Endothelial cell (in vitro differentiated cells): Measurements from ENCODE around the gene PFDN4. TPM values are rescaled to one million over a fixed set of nuclear protein-coding genes. Genes with fewer than 3 reads are reported as not detected.

ENCODE experiments used
- DNase-seq: peaks from one replicate; pipeline ENCODE4 v3.0.0; 2021; ENCODE audit warnings: low spot score
- H3K27ac Mint-ChIP-seq: one replicate; pipeline ENCODE4 v1.8.0; 2021; ENCODE audit warnings: mixed read lengths, inconsistent platforms; ENCODE audit not compliant: unreplicated experiment
- H3K27me3 Mint-ChIP-seq: one replicate; pipeline ENCODE4 v1.8.0; 2021; ENCODE audit warnings: mild to moderate bottlenecking, moderate library complexity, mixed read lengths, inconsistent platforms; ENCODE audit not compliant: unreplicated experiment
- H3K36me3 Mint-ChIP-seq: one replicate; pipeline ENCODE4 v1.8.0; 2021; ENCODE audit warnings: mild to moderate bottlenecking, low read depth, mixed read lengths, inconsistent platforms; ENCODE audit not compliant: unreplicated experiment
- H3K4me1 Mint-ChIP-seq: one replicate; pipeline ENCODE4 v1.8.0; 2021; ENCODE audit warnings: mild to moderate bottlenecking, mixed read lengths, inconsistent platforms; ENCODE audit not compliant: unreplicated experiment
- H3K4me3 Mint-ChIP-seq: one replicate; pipeline ENCODE4 v1.8.0; 2021; ENCODE audit warnings: mild to moderate bottlenecking, mixed read lengths, inconsistent platforms; ENCODE audit not compliant: unreplicated experiment
- H3K9me3 Mint-ChIP-seq: one replicate; pipeline ENCODE4 v1.8.0; 2021; ENCODE audit warnings: mixed read lengths, inconsistent platforms; ENCODE audit not compliant: unreplicated experiment
- CTCF ChIP-seq: fragments of 200-600 bp; sonication (generic); IDR thresholded peaks from one replicate; pipeline ENCODE4 v1.5.0; 2021; ENCODE audit warnings: antibody characterized with exemption; ENCODE audit not compliant: unreplicated experiment
- total RNA-seq: library from RNA; stranded (reverse); fragmentation: NEBNext Ultra II Directional; extraction: Animal tissue kit (Norgen Biotek cat#: 25700); gene quantifications from one replicate; pipeline ENCODE4 v1.2.1, GENCODE V29; 2021; ENCODE audit not compliant: unreplicated experiment

The PFDN4 gene
- total RNA-seq, 1 donor from 2014 or later = 43.7 TPM

GRCh38 chr20:54218470-54218869 is 10.6 kb downstream of the PFDN4 start:
- Mint-ChIP-seq H3K9me3 (no peaks in the 10 kb centered on the region), H3K4me3 (no peak overlapping the region), H3K4me1 (peaks cover 17% of the 10 kb centered on the region), H3K36me3 (no peaks in the 10 kb centered on the region), H3K27me3 (peaks cover 3% of the 10 kb centered on the region), H3K27ac (no peak overlapping the region)
- no peak for TF ChIP-seq CTCF
- DNase-seq = no peak

GRCh38 chr20:54219751-54220426 is 12.0 kb downstream of the PFDN4 start:
- Mint-ChIP-seq H3K4me3 (no peak overlapping the region), H3K27me3 (peaks cover 3% of the 10 kb centered on the region), H3K36me3 (no peaks in the 10 kb centered on the region), H3K27ac (no peak overlapping the region), H3K9me3 (no peaks in the 10 kb centered on the region), H3K4me1 (peaks cover 17% of the 10 kb centered on the region)
- DNase-seq = no peak
- peak; percentile 32 for TF ChIP-seq CTCF

- H3K4me3 Mint-ChIP-seq = no peak overlapping the region
- DNase-seq = no peak
- H3K27me3 Mint-ChIP-seq = peaks cover 3% of the 10 kb centered on the region
- no peak overlapping the region for H3K27ac Mint-ChIP-seq
- TF ChIP-seq CTCF = no peak
- no peaks in the 10 kb centered on the region for H3K36me3 Mint-ChIP-seq
- H3K9me3 Mint-ChIP-seq = no peaks in the 10 kb centered on the region
- H3K4me1 Mint-ChIP-seq = peaks cover 17% of the 10 kb centered on the region
Observed at GRCh38 chr20:54220722-54221121, 12.8 kb downstream of the PFDN4 start.

- H3K27me3 Mint-ChIP-seq = peaks cover 3% of the 10 kb centered on the region
- no peak for DNase-seq
- H3K9me3 Mint-ChIP-seq = no peaks in the 10 kb centered on the region
- no peak for TF ChIP-seq CTCF
- no peak overlapping the region for H3K4me3 Mint-ChIP-seq
- peaks cover 17% of the 10 kb centered on the region for H3K4me1 Mint-ChIP-seq
- no peaks in the 10 kb centered on the region for H3K36me3 Mint-ChIP-seq
- no peak overlapping the region for H3K27ac Mint-ChIP-seq
Observed at GRCh38 chr20:54221353-54221752, 13.5 kb downstream of the PFDN4 start.

GRCh38 chr20:54221996-54222890 is 14.4 kb downstream of the PFDN4 start:
- no peak for TF ChIP-seq CTCF
- H3K9me3 Mint-ChIP-seq = no peaks in the 10 kb centered on the region
- peaks cover 17% of the 10 kb centered on the region for H3K4me1 Mint-ChIP-seq
- no peaks in the 10 kb centered on the region for H3K36me3 Mint-ChIP-seq
- no peak for DNase-seq
- peaks cover 3% of the 10 kb centered on the region for H3K27me3 Mint-ChIP-seq
- H3K4me3 Mint-ChIP-seq = no peak overlapping the region
- H3K27ac Mint-ChIP-seq = peak overlapping the region; percentile 17
